GM12891 (cell line): ENCODE results near the gene ANKRD36B.
"Not testable (repeated sequence)": the region's sequence is repeated elsewhere in the genome, so short reads cannot be mapped to it uniquely, and the experiment has no call there.

Source experiments
- DNase-seq: peaks from one replicate; pipeline ENCODE4 v3.0.0; 2011; ENCODE audit warnings: low spot score; ENCODE audit not compliant: insufficient read length
- FAIRE-seq: peaks from 2 replicates; lab custom pipeline; 2011; peaks lifted over from hg19 to GRCh38; lab: Jason Lieb, UNC
- PAX5 ChIP-seq: IDR thresholded peaks from 2 replicates; pipeline ENCODE4 v1.6.1; 2011; ENCODE audit warnings: low read length, moderate library complexity, mild to moderate bottlenecking; ENCODE audit not compliant: insufficient read depth, severe bottlenecking
- POLR2A ChIP-seq: IDR thresholded peaks from 2 replicates; pipeline ENCODE4 v1.6.1; 2011; ENCODE audit warnings: low read depth, low read length, control low read depth
- POLR2AphosphoS5 ChIP-seq: IDR thresholded peaks from 2 replicates; pipeline ENCODE4 v1.6.1; 2011; ENCODE audit warnings: low read depth, low read length, control low read depth
- SPI1 ChIP-seq: IDR thresholded peaks from 2 replicates; pipeline ENCODE4 v1.6.1; 2011; ENCODE audit warnings: low read depth, low read length, control low read depth

Gene ANKRD36B

DNA sequence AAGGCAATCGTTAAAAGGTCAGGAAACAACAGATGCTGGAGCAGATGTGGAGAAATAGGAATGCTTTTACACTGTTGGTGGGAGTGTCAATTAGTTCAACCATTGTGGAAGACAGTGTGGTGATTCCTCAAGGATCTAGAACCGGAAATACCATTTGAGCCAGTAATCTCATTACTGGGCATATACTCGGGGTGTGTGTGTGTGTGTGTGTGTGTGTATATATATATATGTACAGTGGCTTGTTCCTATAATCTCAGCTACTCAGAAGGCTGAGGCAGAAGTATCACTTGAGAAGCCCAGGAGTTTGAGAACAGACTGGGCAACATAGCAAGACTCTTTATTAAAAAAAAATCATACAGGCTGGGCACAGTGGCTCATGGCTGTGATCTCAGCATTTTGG lies 24.0 kb downstream of the ANKRD36B start:
- DNase-seq, FAIRE-seq: not testable (repeated sequence)

DNA sequence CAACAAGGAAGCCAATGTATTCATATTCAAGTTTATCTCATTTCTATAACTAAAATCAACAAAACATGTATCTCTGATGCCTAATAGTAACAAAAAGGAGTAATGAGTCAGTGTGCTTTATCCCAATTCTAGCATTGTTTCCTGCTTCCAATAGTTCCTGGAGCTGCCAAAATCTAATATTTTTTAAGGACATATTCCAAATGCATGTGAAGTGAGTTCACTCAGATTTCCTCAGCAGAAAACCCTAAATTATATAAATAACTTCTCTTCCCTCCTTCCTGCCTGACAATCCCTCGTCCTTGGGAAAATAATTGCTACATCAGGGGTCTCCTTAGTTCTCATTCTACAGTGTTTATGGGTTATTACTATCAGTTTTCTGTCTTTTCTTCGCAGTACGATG lies 37.3 kb downstream of the ANKRD36B start:
- not testable (repeated sequence) for FAIRE-seq, DNase-seq

DNA sequence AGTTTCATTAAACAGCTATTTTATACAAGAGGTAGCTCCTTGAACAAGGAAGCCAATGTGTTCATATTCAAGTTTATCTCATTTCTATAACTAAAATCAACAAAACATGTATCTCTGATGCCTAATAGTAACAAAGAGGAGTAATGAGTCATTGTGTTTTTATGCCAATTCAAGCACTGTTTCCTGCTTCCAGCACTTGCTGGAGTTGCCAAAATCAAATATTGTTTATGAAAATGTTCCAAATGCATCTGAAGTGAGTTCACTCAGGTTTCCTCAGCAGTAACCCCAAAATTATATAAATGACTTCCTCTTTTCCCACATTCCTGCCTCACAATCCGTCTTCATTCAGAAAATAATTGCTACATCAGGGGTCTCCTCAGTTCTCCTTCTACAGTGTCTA lies 39.2 kb downstream of the ANKRD36B start:
- FAIRE-seq, DNase-seq: not testable (repeated sequence)

DNA sequence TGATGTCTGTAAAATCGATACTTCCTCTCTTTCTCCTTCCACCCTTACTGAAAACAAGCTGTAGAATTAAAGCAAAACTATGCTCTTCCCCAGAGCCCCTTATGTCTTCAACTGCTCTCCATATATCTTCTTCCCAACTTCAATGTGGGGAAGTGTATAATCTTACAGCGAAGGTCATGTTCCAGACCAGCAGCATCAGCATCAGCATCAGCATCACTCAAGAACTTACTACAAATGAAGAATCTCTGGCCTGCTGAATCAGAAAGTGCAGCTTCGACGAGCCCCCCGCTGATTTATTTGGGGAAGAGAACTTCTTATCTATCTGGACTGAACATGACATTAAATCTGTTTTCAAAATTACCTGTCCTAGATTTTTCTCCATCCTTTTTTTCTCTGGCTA lies 40.6 kb downstream of the ANKRD36B start:
- not testable (repeated sequence) for DNase-seq, FAIRE-seq

DNA sequence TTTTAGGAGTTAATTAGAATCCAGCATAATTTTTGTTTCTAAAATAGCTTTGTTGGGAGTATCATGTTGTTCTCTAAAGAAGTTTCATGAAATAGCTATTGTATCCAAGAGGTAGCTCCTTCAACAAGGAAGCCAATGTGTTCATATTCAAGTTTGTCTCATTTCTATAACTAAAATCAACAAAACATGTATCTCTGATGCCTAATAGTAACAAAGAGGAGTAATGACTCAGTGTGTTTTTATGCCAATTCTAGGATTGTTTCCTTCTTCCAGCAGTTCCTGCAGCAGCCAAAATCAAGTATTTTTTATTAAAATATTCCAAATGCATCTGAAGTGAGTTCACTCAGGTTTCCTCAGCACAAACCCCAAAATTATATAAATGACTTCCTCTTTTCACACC lies 41.1 kb downstream of the ANKRD36B start:
- DNase-seq, FAIRE-seq: not testable (repeated sequence)

DNA sequence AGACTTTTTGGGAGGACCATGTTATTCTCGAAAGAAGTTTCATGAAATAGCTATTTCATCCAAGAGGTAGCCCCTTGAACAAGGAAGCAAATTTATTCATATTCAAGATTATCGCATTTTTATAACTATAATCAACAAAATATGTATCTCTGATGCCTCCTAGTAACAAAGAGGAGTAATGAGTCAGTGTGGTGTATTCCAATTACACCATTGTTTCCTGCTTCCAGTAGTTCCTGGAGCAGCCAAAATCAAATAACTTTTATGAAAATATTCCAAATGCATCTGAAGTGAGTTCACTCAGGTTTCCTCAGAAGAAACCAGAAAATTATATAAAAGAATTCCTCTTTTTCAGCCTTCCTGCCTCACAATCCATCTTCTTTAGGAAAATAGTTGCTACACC lies 43.0 kb downstream of the ANKRD36B start:
- no peak for TF ChIP-seq POLR2A
- TF ChIP-seq POLR2AphosphoS5 = no peak
- no peak for TF ChIP-seq SPI1
- TF ChIP-seq PAX5 = no peak
- FAIRE-seq (no peak), DNase-seq (no peak)

DNA sequence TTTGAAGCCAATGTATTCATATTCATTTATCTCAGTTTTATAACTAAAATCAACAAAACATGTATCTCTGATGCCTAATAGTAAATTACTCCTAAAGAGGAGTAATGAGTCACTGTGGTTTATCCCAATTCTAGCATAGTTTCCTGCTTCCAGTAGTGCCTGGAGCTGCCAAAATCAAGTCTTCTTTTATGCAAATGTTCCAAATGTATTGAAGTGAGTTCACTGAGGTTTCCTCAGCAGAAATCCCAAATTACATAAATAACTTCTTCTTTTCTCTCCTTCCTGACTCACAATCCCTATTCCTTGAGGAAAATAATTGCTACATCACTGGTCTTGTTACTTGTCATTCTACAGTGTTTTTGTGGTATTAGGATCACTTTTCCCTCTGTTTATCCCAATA lies 44.8 kb downstream of the ANKRD36B start:
- not testable (repeated sequence) for DNase-seq, FAIRE-seq

DNA sequence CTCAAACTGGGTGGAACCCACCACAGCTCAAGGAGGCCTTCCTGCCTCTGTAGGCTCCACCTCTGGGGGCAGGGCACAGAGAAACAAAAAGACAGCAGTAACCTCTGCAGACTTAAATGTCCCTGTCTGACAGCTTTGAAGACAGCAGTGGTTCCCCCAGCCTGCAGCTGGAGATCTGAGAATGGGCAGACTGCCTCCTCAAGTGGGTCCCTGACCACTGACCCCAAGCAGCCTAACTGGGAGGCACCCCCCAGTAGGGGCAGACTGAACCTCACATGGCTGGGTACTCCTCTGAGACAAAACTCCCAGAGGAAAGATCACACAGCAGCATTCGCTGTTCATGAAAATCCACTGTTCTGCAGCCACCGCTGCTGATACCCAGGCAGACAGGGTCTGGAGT lies 63.8 kb downstream of the ANKRD36B start:
- FAIRE-seq, DNase-seq: not testable (repeated sequence)

DNA sequence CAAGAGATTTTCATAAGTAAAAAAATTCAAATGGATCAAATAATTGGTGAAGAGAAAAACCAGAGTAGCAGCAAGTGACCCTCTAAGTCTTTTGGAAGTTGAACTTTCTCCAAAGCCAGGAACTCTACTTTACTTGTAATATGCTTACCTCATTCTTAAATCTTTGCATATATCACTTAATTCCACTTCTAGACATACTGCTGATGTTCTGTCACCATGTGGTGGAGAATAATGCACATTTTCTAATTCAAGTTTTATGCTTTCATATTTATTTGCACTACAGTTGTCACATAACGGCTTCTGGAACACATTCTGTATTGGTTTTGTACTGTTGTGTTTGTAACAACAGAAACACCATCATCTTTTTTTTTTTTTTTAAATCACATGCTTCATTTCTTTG lies 65.9 kb downstream of the ANKRD36B start:
- FAIRE-seq, DNase-seq: not testable (repeated sequence)

DNA sequence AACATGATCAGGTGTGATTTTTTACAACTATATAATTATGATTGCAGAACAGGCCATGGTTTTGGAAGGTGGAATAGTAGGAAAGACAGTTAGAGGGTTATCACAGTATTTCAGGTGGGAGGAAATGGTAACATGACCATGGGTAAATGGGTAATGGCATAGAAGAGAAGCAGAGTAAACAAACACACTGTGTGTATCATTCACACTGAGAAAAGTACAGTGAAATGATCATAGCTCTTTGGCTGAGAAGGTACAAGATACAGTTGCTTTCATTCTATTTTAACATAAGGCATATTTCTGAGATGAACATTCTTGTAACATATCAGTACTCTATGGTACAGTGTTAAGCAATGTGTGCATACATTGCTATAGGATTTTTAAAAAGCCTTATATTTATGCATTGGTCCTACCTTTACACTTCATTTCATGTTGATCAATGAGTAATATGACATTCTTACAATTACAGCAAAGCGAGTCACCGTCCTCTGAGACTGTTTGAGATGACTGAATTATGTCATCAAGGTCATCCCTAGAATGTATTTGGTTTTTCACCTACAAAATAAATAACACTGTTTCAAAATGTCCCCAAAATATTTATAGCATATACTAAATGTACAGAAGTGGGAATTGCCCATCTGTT lies 66.6 kb downstream of the ANKRD36B start:
- DNase-seq, FAIRE-seq: not testable (repeated sequence)

DNA sequence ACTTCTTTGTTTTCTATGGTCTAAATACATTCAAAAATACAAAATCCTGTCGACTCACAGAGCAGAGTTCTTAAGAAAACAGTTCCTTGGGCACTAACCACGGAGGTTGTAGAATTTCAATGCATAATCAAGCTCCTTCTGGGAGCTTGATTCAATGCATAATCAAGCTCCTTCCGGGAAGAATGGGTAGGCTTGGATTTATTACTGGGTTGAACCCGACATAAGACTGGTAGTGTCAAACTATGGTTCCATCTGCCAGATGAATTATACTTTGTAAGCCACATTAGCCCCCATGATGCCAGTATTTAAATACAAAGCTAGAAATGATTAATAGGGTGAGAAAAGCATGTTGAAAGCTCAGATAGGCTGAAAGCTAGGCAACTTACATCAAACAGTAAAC lies 94.0 kb downstream of the ANKRD36B start:
- not testable (repeated sequence) for DNase-seq, FAIRE-seq

DNA sequence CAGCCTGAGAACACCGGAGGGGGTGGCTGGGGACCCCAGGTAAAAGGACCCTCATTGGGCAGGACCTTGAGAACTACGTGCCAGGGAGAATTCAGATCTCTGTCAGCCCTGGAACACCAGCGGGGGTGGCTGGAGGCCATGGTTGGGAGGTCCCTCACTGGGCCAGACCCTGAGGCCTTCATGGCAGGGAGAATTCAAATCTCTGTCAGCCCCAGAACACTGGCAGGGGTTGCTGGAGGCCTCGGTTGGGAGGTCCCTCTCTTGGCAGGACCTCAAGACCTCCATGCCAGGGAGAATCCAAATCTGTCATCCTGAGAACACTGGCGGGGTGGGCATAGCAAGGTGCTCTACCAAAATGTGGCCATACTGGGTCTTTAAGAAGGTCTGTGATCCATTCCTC lies 99.5 kb downstream of the ANKRD36B start:
- not testable (repeated sequence) for DNase-seq, FAIRE-seq
